GM12874 (cell line): ENCODE results near the gene FLRT2.

ENCODE experiments used
- TF ChIP-seq, protein P1 (sequence below): IDR thresholded peaks from 2 replicates; pipeline ENCODE4 v1.5.1; 2011; ENCODE audit warnings: low read depth, mild to moderate bottlenecking, control low read depth, low read length, moderate library complexity; ENCODE audit not compliant: insufficient read depth

Gene FLRT2

DNA sequence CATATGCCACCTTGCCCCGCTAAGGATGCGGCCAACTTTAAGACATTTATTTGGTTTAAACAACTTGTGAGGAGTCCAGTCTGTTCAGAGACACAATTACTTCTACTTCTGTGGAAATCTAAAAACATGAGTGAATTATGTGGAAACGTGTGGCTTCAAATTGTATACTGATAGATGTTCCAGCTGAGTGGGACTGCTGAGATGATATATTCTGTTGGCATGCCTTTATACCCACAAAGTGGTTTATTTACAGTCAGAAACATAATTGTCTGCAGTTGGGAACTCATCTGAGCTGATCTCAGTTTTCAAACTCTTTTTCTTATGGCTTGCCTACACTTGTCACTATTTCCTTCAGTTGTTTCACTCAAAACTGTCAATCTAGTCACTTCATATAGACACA is 67.8 kb downstream of the FLRT2 start:
- TF ChIP-seq, protein P1, sequence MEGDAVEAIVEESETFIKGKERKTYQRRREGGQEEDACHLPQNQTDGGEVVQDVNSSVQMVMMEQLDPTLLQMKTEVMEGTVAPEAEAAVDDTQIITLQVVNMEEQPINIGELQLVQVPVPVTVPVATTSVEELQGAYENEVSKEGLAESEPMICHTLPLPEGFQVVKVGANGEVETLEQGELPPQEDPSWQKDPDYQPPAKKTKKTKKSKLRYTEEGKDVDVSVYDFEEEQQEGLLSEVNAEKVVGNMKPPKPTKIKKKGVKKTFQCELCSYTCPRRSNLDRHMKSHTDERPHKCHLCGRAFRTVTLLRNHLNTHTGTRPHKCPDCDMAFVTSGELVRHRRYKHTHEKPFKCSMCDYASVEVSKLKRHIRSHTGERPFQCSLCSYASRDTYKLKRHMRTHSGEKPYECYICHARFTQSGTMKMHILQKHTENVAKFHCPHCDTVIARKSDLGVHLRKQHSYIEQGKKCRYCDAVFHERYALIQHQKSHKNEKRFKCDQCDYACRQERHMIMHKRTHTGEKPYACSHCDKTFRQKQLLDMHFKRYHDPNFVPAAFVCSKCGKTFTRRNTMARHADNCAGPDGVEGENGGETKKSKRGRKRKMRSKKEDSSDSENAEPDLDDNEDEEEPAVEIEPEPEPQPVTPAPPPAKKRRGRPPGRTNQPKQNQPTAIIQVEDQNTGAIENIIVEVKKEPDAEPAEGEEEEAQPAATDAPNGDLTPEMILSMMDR = no peak

DNA sequence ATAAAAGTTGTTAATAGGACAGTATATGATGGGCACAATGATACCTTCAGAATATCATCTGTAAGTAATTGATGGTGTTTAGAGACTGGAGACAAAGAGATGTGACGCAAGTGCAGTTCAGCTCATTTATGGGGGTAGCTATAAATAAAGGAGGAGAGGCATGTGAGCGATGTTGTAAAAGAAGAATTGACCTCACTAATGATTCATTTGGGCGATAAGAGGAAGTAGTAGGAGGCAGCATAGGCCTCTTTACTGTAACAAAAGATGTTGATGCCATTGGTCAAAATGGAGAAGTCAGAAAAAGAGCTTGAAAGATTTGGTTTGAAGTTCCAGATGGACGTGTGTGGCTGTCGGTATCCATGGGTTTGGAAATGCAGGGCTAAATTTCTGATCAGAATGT is 70.0 kb downstream of the FLRT2 start:
- TF ChIP-seq, protein P1 = no peak

DNA sequence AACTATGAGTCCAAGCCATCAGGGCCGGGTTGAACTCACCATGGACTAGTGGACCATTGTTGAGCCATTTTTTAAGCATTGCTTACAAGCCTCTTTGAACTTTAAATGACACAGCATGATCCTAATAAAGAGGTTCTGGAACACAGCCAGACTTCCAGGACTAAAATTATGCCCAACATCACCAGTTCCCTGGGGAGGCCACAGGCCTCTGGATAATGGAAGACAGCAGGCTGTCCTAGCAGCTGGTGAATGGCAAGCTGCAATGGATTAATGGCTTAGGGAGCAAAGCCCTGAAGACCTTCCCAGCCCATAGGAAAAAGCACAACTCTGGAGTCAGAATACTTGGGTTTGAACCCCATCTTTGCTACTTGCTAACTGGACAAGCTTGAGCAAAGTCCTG is 71.3 kb downstream of the FLRT2 start:
- TF ChIP-seq, protein P1 = no peak

DNA sequence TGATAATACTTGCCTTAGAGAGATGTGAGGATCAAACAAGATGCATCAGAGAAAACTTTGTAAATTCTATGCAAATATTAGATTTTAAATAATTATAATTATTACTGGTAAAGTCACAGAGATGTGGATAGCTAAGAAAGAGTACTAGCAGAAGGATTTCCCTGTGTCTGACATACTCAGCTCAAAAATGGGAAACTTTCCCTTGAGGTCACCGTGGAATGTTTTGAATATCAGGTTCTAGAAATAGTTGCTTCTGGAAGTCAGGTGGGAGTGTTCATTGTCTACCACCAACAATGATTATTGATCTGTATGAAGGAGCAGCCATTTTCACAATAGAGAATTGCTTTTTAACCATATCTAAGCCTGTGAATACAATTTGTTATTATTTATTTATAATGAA is 71.7 kb downstream of the FLRT2 start:
- TF ChIP-seq, protein P1 = no peak

DNA sequence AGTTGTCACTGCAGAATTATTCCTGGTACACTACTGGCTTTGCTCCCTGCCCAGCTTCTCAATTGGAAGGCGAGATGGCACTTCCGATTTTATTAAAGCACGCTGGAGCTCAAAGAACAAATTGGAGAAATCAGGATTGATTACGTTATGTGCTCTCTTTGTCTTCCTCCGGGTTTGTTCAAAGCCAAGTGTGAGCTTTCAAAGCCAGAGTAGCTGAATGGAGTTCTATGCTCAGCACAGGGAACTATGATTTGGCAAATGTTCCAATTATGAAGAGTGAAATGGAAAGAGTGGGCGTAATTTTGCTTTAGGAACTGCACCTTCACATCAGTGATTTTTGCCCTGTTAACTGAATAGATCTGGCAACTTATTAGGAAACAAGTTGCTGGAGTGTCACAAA is 72.4 kb downstream of the FLRT2 start:
- TF ChIP-seq, protein P1 = no peak

DNA sequence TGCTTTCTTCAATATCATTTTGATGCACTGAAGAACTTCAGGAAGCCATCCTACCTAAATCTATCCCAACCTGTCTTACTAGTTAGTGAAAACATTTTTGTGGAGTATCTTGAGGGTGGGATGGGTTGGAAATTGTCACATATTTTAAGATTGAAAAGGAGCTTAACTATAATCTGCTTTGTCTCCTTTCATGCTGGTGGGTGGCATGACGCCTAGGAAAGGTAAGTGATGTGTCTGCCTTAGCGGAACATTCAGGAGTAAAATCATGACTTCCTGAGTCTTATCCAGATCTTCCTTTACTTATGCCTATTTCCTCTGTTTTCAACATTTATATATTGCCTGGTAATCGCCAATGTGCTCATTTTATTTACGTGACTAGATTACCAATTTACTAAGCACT is 74.1 kb downstream of the FLRT2 start:
- TF ChIP-seq, protein P1 = no peak

DNA sequence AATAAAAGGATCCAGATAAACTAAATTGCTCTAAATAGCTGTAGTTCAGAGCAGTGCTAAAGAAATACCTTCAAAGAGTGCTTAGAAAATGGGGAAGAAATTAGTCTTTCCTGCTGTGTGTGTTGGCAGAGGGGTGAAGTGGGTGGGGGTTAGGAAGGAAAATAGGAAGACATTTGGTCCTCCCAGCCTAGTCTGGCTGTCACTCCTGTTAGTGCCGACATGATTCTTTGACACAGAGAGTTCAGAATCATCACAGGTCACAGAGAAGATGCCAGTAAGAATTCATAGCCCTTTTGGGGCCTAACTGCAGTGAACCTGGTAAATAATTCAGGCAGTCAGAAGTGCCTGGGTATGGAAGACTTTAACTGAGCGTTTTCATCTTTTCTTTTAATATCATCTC is 74.8 kb downstream of the FLRT2 start:
- TF ChIP-seq, protein P1 = no peak

DNA sequence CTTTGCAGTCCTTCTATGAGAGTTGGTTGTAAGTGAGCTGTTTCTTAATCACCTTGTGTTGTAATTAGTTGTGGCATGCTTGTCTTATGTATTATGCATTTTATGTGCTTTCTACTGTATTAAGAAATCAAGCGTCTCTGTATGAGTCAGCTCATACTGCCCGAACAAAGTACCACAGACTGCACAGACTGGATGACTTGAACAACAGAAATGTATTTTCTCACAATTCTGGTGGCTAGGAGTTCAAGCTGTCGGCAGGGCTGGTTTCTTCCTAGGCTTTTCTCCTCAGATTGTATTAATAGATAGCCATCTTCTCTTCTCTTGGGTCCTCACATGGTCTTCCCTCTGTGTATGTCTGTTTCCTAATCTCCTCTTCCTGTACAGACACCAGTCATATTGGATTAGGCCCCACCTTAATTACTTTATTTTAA is 77.7 kb downstream of the FLRT2 start:
- TF ChIP-seq, protein P1 = no peak
